ENCODE results near the gene OGDH.
"Not testable (repeated sequence)": the region's sequence is repeated elsewhere in the genome, so short reads cannot be mapped to it uniquely, and the experiment has no call there.

The OGDH gene

GRCh38 chr7:44666566-44666965 lies 60.1 kb downstream of the OGDH start:
- no peak for DNase-seq (ENCODE audit: low read depth in 2 of 2, low spot score in 1 of 2)

GRCh38 chr7:44667190-44667589 lies 60.8 kb downstream of the OGDH start:
- DNase-seq (ENCODE audit: low read depth in 2 of 2, low spot score in 1 of 2), result no peak

GRCh38 chr7:44671069-44671468 lies 64.6 kb downstream of the OGDH start:
- no peak for DNase-seq (ENCODE audit: low read depth in 2 of 2, low spot score in 1 of 2)

- DNase-seq (ENCODE audit: low read depth in 2 of 2, low spot score in 1 of 2), result no peak
Observed at GRCh38 chr7:44673324-44673723, 66.9 kb downstream of the OGDH start.

- DNase-seq (ENCODE audit: low read depth in 2 of 2, low spot score in 1 of 2), result no peak
Observed at GRCh38 chr7:44673771-44674170, 67.3 kb downstream of the OGDH start.

GRCh38 chr7:44674381-44674780 lies 68.0 kb downstream of the OGDH start:
- no peak for DNase-seq (ENCODE audit: low read depth in 2 of 2, low spot score in 1 of 2)

- DNase-seq (ENCODE audit: low read depth in 2 of 2, low spot score in 1 of 2), result no peak
Observed at GRCh38 chr7:44676776-44677175, 70.3 kb downstream of the OGDH start.

- no peak for DNase-seq (ENCODE audit: low read depth in 2 of 2, low spot score in 1 of 2)
Observed at GRCh38 chr7:44678101-44678470, 71.7 kb downstream of the OGDH start.

GRCh38 chr7:44678471-44679179 lies 72.2 kb downstream of the OGDH start:
- DNase-seq (ENCODE audit: low read depth in 2 of 2, low spot score in 1 of 2), result no peak

GRCh38 chr7:44681645-44682044 lies 75.2 kb downstream of the OGDH start:
- DNase-seq (ENCODE audit: low read depth in 2 of 2, low spot score in 1 of 2), result no peak

GRCh38 chr7:44685723-44686122 lies 79.3 kb downstream of the OGDH start:
- DNase-seq (ENCODE audit: low read depth in 2 of 2, low spot score in 1 of 2), result no peak

- no peak for DNase-seq (ENCODE audit: low read depth in 2 of 2, low spot score in 1 of 2)
Observed at GRCh38 chr7:44689427-44689826, 83.0 kb downstream of the OGDH start.

- DNase-seq (ENCODE audit: low read depth in 2 of 2, low spot score in 1 of 2), result no peak
Observed at GRCh38 chr7:44693641-44694313, 87.3 kb downstream of the OGDH start.

- no peak for DNase-seq (ENCODE audit: low read depth in 2 of 2, low spot score in 1 of 2)
Observed at GRCh38 chr7:44694326-44694725, 87.9 kb downstream of the OGDH start.

- no peak for DNase-seq (ENCODE audit: low read depth in 2 of 2, low spot score in 1 of 2)
Observed at GRCh38 chr7:44694766-44695165, 88.3 kb downstream of the OGDH start.

- DNase-seq (ENCODE audit: low read depth in 2 of 2, low spot score in 1 of 2), result no peak
Observed at GRCh38 chr7:44695756-44696155, 89.3 kb downstream of the OGDH start.

- no peak for DNase-seq (ENCODE audit: low read depth in 2 of 2, low spot score in 1 of 2)
Observed at GRCh38 chr7:44696728-44697127, 90.3 kb downstream of the OGDH start.

GRCh38 chr7:44697136-44698045 lies 91.0 kb downstream of the OGDH start:
- DNase-seq (ENCODE audit: low read depth in 2 of 2, low spot score in 1 of 2), result no peak

GRCh38 chr7:44698046-44698580 lies 91.7 kb downstream of the OGDH start:
- DNase-seq (ENCODE audit: low read depth in 2 of 2, low spot score in 1 of 2), result no peak

GRCh38 chr7:44699598-44699997 lies 93.2 kb downstream of the OGDH start:
- not testable (repeated sequence) for DNase-seq (ENCODE audit: low read depth in 2 of 2, low spot score in 1 of 2)

- DNase-seq (ENCODE audit: low read depth in 2 of 2, low spot score in 1 of 2), result no peak
Observed at GRCh38 chr7:44700322-44700721, 93.9 kb downstream of the OGDH start.

GRCh38 chr7:44703391-44703790 lies 97.0 kb downstream of the OGDH start:
- not testable (repeated sequence) for DNase-seq (ENCODE audit: low read depth in 2 of 2, low spot score in 1 of 2)
